NK-92 (cell line): ENCODE results near the gene PLA2G12B.
"Not testable (repeated sequence)": the region's sequence is repeated elsewhere in the genome, so short reads cannot be mapped to it uniquely, and the experiment has no call there.

Experiments
- DNase-seq: peaks from one replicate; lab custom pipeline; 2025; ENCODE audit not compliant: unreplicated experiment; lab: John Stamatoyannopoulos, UW

PLA2G12B gene, protein sequence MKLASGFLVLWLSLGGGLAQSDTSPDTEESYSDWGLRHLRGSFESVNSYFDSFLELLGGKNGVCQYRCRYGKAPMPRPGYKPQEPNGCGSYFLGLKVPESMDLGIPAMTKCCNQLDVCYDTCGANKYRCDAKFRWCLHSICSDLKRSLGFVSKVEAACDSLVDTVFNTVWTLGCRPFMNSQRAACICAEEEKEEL

DNA sequence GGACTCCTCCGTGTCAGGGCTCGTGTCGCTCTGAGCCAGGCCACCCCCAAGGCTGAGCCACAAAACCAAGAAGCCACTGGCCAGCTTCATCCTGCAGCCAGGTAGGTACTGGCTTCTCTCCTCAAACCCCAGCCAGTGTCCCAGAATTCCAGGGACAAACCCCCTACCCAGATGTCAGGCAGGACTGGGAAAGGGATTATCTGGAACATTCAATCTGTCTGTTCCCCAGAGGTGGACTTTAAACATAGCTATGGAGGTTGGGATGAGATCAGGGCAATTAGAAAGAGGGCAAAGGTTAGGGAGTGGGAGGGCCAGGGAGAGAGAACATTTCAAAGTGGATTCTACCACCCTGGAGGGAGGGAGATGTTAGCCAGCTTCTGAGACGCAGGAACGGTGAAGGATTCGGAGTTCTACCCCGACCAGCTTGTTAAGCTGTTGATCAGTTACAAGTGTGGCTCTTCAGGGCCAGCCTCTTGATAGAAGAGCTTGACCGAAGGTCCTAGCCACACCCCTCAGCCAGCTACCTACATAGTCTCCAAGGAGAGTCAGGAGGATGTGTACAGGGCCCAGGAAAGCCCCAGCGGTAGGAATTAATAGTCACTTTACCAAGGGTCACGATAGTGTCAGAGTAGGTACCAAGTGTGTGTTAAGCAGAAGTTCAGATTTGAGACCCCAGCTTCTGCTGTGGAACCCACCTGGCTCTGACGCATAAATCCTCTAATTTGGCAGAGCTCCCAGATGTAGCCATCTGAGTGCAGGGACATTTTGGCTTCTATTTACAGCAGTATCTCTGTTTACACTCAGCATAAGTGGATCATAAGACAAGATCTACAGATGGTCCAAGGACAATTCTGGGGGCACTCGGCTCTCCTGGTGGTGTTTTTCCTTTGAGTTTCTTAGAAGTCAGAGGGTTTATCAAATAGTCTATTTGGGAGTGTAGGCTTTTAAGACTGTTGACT is at the start of gene PLA2G12B:
PLA2G12B (minus strand) TSS at position 211 of the 959 bp plus-strand sequence; CDS start at position 90, 121 bp downstream.
- DNase-seq, result no peak

DNA sequence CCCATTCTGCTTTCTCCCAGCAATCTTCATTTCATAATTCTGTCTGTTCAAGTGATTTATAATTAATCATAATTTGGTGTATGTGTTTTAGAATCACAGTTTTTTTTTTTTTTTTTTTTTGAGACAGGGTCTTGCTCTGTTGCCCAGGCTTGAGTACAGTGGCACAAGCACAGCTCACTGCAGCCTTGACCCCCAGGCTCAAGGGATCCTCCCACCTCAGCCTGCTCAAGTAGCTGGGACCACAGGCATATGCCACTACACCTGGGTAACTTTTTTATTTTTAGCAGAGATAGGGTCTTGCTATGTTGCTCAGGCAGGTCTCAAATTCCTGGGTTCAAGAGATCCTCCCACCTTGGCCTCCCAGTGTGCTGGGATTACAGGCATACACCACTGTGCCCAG is 49.2 kb upstream of the PLA2G12B start:
- no peak for DNase-seq

DNA sequence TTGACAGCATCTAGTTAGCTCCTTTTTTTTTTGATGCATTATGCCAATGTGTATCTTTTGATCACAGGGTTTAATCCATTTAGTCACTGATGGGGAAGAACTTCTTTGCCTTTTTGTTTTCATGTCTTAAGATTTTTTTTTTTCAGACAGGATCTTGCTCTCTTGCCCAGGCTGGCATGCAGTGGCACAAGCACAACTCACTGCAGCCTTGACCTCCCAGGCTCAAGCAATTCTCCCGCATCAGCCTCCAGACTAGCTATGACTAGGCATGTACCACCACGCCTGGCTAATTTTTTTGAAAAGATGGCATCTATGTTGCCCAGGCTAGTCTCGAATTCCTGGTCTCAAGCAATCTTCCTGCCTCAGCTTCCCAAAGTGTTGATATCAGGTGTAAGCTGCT is 46.4 kb upstream of the PLA2G12B start:
- DNase-seq, result no peak

DNA sequence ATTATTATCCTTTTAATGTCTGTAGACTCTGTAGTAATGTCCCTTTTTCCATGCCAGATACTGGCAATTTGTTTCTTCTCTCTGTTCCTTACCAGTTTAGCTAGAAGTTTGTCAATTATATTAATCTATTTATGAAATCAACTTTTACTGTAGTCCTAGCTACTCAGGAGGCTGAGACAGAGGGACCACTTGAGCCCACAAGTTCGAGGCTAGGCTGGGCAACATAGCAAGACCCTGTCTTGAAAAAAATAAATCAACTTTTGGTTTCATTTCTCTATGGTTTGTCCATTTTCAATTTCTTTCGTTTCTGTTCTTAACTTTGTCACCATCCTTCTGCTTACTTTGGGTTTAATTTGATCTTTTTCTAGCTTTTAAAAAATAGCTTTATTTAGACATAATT is 42.5 kb upstream of the PLA2G12B start:
- DNase-seq, result no peak

DNA sequence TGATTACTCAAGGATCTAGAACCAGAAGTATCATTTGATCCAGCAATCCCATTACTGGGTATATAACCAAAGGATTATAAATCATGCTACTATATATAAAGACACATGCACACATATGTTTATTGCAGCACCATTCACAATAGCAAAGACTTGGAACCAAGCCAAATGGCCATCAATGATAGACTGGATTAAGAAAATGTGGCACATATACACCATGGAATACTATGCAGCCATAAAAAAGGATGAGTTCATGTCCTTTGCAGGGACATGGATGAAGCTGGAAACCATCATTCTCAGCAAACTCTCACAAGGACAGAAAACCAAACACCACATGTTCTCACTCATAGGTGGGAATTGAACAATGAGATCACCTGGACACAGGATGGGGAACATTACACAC is 40.9 kb upstream of the PLA2G12B start:
- not testable (repeated sequence) for DNase-seq

DNA sequence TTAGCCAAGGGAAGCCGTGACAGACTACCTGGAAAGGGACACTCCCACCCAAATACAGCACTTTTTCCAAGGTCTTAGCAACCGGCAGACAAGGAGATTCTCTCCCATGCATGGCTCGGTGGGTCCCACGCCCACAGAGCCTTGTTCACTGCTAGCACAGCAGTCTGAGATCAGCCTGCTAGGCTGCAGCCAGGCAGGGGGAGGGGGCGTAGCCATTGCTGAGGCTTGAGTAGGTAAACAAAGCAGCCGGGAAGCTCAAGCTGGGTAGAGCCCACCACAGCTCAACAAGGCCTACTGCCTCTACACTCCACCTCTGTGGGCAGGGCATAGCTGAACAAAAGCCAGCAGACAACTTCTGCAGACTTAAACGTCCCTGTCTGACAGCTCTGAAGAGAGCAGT is 35.2 kb upstream of the PLA2G12B start:
- DNase-seq, result not testable (repeated sequence)

DNA sequence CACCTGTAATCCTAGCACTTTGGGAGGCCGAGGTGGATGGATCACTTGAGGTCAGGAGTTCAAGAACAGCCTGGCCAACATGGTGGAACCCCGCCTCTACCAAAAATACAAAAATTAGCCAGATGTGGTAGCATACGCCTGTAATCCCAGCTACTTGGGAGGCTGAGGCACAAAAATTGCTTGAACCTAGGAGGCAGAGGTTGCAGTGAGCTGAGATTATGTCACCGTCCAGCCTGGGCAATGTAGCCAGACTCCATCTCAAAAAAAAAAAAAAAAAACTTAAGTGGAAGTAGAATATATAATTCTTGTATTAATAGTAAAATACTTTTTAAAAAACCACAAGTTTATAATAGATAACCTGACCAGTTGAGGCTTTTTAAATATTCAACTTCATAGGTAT is 30.0 kb upstream of the PLA2G12B start:
- DNase-seq, result not testable (repeated sequence)

DNA sequence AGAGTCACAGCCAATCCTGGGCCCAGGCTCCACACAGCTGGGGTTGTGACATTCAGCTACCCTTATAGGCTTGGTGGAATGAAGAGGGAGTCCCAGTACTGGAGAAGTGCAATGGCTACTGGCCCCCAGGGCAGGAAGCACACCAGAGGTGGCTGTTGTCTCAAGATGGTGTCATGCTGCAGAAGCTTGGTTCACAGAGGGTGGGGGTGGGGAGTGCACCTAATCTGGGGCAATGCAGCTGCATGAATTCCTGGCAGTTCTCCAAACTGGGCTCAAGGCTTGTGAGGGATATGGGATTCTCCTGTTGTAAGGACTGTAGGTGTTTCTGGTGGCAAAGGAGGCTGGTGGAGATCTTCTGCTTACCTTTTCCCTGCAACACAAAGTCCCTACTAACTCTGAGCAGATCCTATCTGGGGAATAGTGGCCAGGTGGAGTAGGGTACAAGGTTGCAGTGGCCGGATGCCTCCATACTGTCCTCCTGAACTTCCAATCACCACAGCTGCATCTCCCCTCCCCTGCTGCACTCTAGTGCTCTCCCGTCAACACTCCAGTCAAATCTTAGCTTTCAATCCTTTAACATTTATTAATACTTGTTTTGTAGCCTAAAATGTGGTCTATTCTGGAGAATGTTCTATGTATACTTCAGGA is 27.4 kb upstream of the PLA2G12B start:
- DNase-seq, result no peak

DNA sequence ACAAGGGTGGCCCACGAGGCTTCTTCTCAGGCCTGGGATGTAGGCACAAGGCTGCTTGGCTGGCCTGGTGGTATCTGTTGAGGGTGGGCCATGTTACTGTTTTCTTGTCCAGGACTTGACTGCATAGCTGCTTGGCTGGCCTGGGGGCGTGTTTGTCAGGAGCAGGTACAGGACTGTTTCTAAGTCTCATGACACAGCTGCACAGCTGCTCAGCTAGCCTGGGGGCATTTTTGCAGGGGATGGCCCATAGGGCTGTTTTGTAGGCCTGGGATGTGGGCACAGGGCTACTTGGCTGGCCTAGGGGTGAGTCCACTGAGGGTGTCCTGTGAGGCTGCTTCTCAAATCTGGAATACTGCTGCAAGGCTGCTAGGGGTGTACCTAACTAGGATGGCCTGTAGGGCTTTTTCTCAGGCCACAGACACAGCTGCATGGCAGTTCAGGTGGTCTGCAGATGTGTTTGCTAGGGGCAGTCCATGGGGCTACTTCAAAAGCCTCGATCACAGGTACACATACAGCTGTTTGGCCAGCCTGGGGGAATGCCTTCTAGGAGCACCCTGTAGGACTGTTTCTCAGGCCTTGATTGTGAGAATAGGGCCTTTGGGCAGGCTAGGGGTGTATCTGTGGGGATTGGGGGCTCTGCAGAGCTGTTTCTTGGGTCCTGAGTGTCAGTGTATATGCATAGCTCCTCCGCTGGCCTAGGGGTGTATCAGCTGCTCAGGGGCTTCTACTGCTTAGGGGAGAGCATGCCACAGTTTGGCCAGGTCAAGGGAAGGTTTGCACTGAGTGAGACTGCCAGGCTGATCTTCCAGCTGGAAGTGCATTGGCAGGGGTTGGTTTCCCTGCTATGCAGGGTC is 26.6 kb upstream of the PLA2G12B start:
- no peak for DNase-seq

DNA sequence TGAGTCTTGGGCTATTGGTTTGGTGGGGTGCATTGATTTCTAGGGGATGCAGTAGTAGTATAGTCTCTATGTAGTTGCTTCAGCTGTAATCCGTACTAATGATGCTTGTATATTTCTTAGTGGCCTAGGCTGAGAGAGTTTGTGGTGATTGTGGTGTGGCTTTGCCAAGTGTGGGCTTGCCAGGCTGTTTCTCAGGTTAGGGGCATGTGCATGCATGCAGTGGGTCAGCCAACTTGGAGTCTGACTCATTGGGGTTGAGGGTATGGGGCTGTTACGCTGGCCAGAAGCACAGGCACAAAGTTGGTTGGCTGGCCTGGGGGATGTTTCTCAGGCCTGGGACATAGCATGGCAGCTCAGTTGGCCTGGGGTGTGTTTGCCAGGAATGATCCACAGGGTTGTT is 25.7 kb upstream of the PLA2G12B start:
- no peak for DNase-seq

DNA sequence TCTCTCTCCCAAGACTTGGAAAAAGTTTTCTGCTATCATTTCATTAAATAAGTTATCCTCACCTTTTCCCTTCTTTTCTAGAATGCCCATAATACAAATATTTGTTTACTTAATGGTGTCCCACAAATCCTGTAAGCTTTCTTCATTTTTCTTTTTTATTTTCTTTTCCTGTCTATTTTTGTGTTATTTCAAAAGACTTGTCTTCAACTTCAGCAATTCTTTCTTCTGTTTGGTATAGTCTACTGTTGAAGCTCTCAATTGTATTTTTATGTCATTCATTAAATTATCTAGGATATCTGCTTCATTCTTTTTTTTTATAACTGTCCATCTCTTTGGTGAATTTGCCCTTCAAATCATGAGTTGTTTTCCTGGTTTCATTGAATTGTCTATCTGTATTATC is 25.1 kb upstream of the PLA2G12B start:
- no peak for DNase-seq

DNA sequence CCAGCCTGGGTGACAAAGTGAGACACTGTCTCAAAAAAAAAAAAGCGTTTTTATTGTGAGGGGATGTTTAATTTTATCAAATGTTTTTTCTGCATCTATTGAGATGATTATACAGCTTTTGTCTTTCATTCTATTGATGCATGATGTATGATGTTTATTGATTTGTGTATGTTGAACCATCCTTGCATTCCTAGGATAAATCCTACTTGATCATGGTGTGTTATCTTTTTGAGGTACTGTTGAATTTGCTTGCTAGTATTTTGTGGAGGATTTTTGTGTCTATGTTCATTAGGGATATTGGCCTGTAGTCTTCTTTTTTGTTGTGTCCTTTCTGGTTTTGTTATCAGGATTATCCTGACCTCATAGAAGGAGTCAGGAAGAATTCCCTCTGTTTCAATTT is 22.3 kb upstream of the PLA2G12B start:
- no peak for DNase-seq

DNA sequence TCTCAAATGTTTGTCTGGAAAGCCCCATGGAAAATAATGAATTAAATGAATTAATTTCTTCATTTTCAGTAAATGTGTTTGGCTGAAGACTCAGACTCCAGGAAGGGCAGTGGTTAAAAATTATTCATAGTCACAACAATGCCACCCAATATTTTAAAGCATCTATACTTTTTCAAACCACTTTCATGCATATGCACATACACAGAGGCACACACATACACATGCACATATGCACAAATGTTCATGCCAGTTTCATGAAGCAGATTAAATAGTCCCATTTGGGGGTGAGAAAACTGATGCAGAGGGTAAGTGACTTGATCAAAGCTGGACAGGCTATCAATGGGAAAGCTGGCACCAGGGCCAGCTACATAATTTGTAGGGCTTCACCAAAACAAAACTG is 1.4 kb upstream of the PLA2G12B start:
- no peak for DNase-seq

DNA sequence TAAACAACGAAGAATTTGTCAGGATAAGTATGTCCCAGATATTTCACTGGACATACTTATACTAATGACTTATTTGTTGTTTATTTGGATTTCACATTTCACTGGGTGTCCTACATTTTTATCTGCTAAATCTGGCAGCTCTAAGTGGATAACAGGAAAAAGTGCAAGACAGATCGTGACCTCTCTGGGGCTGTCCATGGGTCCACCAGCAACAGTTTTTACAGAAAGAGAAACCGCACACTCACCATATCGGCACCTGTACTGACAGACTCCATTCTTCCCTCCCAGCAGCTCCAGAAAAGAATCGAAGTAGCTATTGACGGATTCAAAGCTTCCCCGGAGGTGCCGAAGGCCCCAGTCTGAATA is 393 bp downstream of the PLA2G12B start:
- no peak for DNase-seq

DNA sequence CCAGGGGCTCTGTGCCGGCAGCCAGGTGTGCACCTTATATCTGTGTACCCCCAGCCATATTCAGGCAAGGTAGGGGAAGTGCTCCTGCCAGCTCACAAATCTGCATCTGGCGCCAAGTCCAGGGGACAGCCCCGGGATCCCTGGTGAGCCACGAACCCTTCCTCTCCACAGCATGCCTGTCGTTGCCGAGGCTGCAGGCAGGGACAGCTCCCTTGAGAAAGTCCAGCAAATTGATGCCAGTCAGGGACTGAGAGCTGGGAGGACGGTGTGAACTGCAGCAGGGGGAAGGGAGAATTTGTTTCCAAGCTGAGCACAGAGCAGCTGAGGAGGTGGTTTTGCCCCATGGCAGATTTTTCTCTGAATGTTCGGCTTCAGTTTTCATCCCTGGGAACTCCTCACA is 919 bp downstream of the PLA2G12B start:
- no peak for DNase-seq

DNA sequence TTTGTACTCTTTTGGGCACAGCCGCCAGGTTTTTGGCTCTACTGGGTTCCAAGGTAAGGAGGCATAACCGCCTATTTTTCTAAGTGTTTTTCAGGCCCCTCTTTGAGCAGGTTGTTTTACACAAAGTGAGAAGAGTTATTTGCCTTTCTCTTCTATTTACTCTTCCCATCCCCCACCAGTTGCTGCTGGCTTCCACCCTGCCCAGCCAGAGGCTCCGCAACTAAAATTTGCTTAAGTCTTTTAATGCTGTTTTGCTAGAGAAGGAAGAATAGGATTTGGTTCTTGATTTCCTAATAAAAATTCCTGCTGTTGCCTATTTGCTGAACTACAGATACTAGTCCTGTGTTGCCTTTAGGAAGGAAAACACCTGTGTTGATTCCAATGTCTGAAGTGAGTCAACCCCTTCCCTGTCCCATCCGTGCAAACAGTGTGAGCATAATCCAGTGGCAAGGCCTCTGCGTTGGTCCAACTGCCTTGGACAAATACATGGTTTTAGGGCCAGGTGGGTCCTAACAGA is 1.9 kb downstream of the PLA2G12B start:
- no peak for DNase-seq

DNA sequence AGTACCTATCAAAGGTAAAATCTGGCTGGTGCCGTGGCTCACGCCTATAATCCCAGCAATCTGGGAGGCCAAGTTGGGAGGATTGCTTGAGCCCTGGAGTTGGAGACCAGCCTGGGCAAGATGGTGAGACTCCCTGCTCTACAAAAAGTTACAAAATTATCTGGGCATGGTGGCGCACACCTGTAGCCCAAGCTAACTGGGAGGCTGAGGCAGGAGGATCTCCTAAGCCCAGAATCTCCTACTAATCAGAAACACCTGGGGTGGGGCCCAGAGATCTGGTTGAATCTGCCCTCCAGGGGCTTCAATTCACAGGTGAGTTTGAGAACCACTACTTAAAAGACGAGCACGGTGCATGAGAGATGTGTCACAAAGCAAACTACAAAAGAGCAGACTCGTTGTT is 2.4 kb downstream of the PLA2G12B start:
- no peak for DNase-seq

DNA sequence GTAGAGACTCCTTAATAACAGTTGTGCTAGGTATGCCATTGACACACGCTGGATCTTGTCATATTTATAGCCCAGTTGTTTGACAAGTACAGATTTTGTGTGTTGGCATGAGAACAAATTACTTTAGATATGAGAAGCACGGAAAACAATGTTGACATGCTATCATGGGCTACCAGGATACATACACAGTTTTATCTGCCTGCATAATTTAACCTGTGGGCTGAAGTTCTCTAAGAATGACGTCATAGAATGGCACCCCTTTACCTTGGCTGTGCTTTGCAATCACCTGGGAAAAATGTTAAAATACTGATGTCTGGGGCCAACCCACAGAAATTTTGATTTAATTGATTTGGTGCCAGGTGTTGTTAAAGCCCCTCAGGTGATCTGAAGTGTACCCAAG is 2.8 kb downstream of the PLA2G12B start:
- DNase-seq, result no peak

DNA sequence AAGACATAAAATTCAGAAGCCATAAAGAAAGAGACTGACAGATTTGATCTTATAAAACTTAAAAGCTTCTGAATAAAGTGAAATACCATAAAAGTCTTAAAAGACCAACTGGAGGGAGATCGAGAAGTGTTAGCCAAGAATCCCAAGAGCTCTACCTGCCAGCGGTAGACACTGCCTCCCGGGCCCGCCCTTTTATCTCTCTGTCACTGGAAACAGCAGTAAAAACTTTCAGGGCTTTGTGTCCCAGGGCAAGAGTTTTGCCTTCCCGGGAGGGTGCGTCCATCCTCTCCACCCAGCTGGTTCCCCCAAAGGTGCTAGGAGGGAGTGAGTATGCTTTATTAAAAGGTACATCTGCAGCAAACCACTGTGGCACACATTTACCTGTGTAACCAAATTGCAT is 5.8 kb downstream of the PLA2G12B start:
- DNase-seq, result no peak

DNA sequence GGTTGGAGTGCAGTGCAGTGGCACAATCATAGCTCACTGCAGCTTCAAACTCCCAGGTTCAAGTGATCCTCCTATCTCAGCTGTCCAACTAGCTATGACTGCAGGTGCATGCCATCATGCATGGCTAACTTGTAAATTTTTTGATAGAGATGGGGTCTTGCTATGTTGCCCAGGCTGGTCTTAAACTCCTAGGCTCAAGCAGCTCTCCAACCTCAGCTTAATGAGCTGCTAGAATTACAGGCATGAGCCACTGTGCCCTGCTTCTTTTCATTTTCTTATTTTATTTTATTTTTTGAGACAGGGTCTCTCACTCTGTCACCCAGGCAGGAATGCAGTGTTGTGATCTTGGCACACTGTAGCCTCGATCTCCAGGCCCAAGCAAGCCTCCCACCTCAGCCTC is 7.6 kb downstream of the PLA2G12B start:
- DNase-seq, result no peak
